CD14-positive monocyte (primary cell): Measurements from ENCODE around the gene DMBT1. TPM values are rescaled to one million over a fixed set of nuclear protein-coding genes. Genes with fewer than 3 reads are reported as not detected.

ENCODE experiments used
- DNase-seq, 3 donors: peaks; one replicate each; pipeline ENCODE4 v3.0.0-alpha.2; 2011 to 2022
- H2AFZ ChIP-seq: 2 replicates; pipeline ENCODE4 v1.6.0; 2012; ENCODE audit warnings: mild to moderate bottlenecking, low read depth, low read length, inconsistent platforms; ENCODE audit not compliant: insufficient read depth, poor library complexity, severe bottlenecking
- H3K27ac ChIP-seq, 2 donors: 1 replicate in 1 of 2; 2 replicates in 1 of 2; pipeline ENCODE4 v1.5.1; 2012 to 2013; ENCODE audit warnings: low read length in 2 of 2, control low read depth in 1 of 2, inconsistent platforms in 1 of 2, low read depth in 1 of 2, mild to moderate bottlenecking in 1 of 2
- H3K27me3 ChIP-seq, 2 donors: one replicate each; pipeline versions ENCODE4 v1.6.0 to v1.6.1; 2011 to 2013; ENCODE audit warnings: low read length in 2 of 2; ENCODE audit not compliant: control insufficient read depth in 2 of 2, insufficient read depth in 2 of 2
- H3K36me3 ChIP-seq, 2 donors: replicated peaks in 1 of 2; 1 replicate in 1 of 2; 2 replicates in 1 of 2; pipeline versions ENCODE4 v1.5.1 to v1.6.1; 2012 to 2013; ENCODE audit warnings: low read length in 2 of 2, control low read depth in 1 of 2, inconsistent platforms in 1 of 2, mild to moderate bottlenecking in 1 of 2; ENCODE audit not compliant: insufficient read depth in 2 of 2, control insufficient read depth in 1 of 2
- H3K4me1 ChIP-seq, 2 donors: 1 replicate in 1 of 2; 2 replicates in 1 of 2; pipeline versions ENCODE4 v1.5.1 to v1.6.1; 2012 to 2013; ENCODE audit warnings: low read length in 2 of 2, control low read depth in 1 of 2, inconsistent platforms in 1 of 2, mild to moderate bottlenecking in 1 of 2, moderate library complexity in 1 of 2; ENCODE audit not compliant: insufficient read depth in 2 of 2, control insufficient read depth in 1 of 2
- H3K4me2 ChIP-seq: replicated peaks from 2 replicates; pipeline ENCODE3; 2012; ENCODE audit warnings: low read length, moderate library complexity, mild to moderate bottlenecking; ENCODE audit not compliant: poor library complexity, severe bottlenecking; ENCODE audit errors: extremely low read depth
- H3K4me3 ChIP-seq, 3 experiments: fragments of 200-600 bp in 1 of 3; sonication (generic) in 1 of 3; replicated peaks in 1 of 3; 1 replicate in 2 of 3; 2 replicates in 1 of 3; pipeline ENCODE4 v1.5.1; 2011 to 2013; ENCODE audit warnings: low read length in 3 of 3, mild to moderate bottlenecking in 3 of 3, control low read depth in 2 of 3, low read depth in 2 of 3, inconsistent platforms in 1 of 3, moderate library complexity in 1 of 3
- H3K79me2 ChIP-seq: 2 replicates; pipeline ENCODE4 v1.6.0; 2012; ENCODE audit warnings: mild to moderate bottlenecking, control low read depth, inconsistent platforms, low read length, moderate library complexity; ENCODE audit not compliant: insufficient read depth
- H3K9ac ChIP-seq: 2 replicates; pipeline ENCODE4 v1.6.0; 2017; ENCODE audit warnings: low read length, mild to moderate bottlenecking; ENCODE audit not compliant: insufficient read depth, poor library complexity, severe bottlenecking
- H3K9me3 ChIP-seq, 2 donors: replicated peaks in 1 of 2; 1 replicate in 1 of 2; 2 replicates in 1 of 2; pipeline versions ENCODE4 v1.5.1 to v1.6.1; 2012 to 2013; ENCODE audit warnings: low read length in 2 of 2, control low read depth in 1 of 2; ENCODE audit not compliant: control insufficient read depth in 1 of 2, insufficient read depth in 1 of 2
- H4K20me1 ChIP-seq: 2 replicates; pipeline ENCODE4 v1.6.0; 2012; ENCODE audit warnings: mild to moderate bottlenecking, low read length, control low read depth, moderate library complexity; ENCODE audit not compliant: insufficient read depth
- H3K27ac Mint-ChIP-seq, 7 donors: one replicate each; pipeline ENCODE4 v1.8.0; 2020; ENCODE audit warnings: mild to moderate bottlenecking in 7 of 7, mixed read lengths in 7 of 7, moderate library complexity in 6 of 7, inconsistent platforms in 2 of 7
- H3K27me3 Mint-ChIP-seq, 3 donors: one replicate each; pipeline ENCODE4 v1.8.0; 2021 to 2022; ENCODE audit warnings: low read depth in 3 of 3, mild to moderate bottlenecking in 3 of 3, mixed read lengths in 3 of 3, moderate library complexity in 3 of 3, inconsistent platforms in 1 of 3
- H3K36me3 Mint-ChIP-seq, 2 donors: one replicate each; pipeline ENCODE4 v1.8.0; 2020; ENCODE audit warnings: mixed read lengths in 2 of 2, inconsistent platforms in 1 of 2, mild to moderate bottlenecking in 1 of 2
- H3K4me1 Mint-ChIP-seq: one replicate; pipeline ENCODE4 v1.8.0; 2020; ENCODE audit warnings: mild to moderate bottlenecking, mixed read lengths
- H3K4me3 Mint-ChIP-seq, 2 donors: one replicate each; pipeline ENCODE4 v1.8.0; 2020; ENCODE audit warnings: mild to moderate bottlenecking in 2 of 2, mixed read lengths in 2 of 2, moderate library complexity in 1 of 2
- H3K9me3 Mint-ChIP-seq, 7 donors: one replicate each; pipeline ENCODE4 v1.8.0; 2020 to 2022; ENCODE audit warnings: mixed read lengths in 7 of 7, mild to moderate bottlenecking in 6 of 7, moderate library complexity in 6 of 7, inconsistent platforms in 2 of 7
- CTCF ChIP-seq: fragments of 200-600 bp; IDR thresholded peaks from one replicate; pipeline ENCODE4 v1.8.0; 2022; ENCODE audit warnings: antibody characterized with exemption, mild to moderate bottlenecking
- WGBS: methylation state at CpG from one replicate; pipeline ENCODE4 v1.1.5; 2013; ENCODE audit warnings: missing lambda C conversion rate; ENCODE audit not compliant: insufficient coverage; 5-methylcytosine and 5-hydroxymethylcytosine counted together
- intact Hi-C, 2 donors: fragments of 100-400 bp; cut with micrococcal nuclease; formaldehyde crosslinking; loops; one replicate each; pipeline versions ENCODE4 v1.15.0 to v1.15.1; 2023
- polyA plus RNA-seq, 3 donors: library from polyadenylated mRNA; depleted of rRNA in 1 of 3; unstranded in 2 of 3; stranded (reverse) in 1 of 3; fragments of 300-500 nt in 2 of 3; fragments of >200 nt in 1 of 3; fragmentation: Illumina TruSeq in 2 of 3; gene quantifications; 1 replicate in 2 of 3; 2 replicates in 1 of 3; pipeline ENCODE4 v1.2.3, GENCODE V29; 2012 to 2021

The DMBT1 gene
- polyA plus RNA-seq, 3 donors = not detected

GRCh38 chr10:122566632-122567031 lies 6.1 kb downstream of the DMBT1 start:
- Histone ChIP-seq H3K4me3 (no peak overlapping the region), H3K9ac (no peak overlapping the region), H3K36me3 (no peaks in the 10 kb centered on the region), H2AFZ (no peak overlapping the region), H4K20me1 (no peaks in the 10 kb centered on the region), H3K79me2 (no peaks in the 10 kb centered on the region), H3K27me3 (peaks cover 11 to 14% of the 10 kb centered on the region in 2 donors), H3K4me2 (no peak overlapping the region), H3K4me1 (no peaks in the 10 kb centered on the region), H3K27ac (no peak overlapping the region), H3K9me3 (no peaks in the 10 kb centered on the region)
- intact Hi-C loops = loop anchor here (5.0 to 10.0 kb wide), 3 partner anchors 132 to 272 kb away; no protein-coding TSS in a partner anchor
- no peak for DNase-seq
- Mint-ChIP-seq H3K36me3 (no peaks in the 10 kb centered on the region), H3K27me3 (peaks cover 18 to 26% (median 18%) of the 10 kb centered on the region in 3 donors), H3K27ac (no peak overlapping the region), H3K4me1 (peaks cover 4% of the 10 kb centered on the region), H3K4me3 (no peak overlapping the region), H3K9me3 (no peaks in the 10 kb centered on the region)
- TF ChIP-seq CTCF = no peak
- WGBS = no CpG with 5 or more reads among the region's 1 CpG

- no peak overlapping the region for H3K27ac ChIP-seq
- no peak overlapping the region for H3K4me2 ChIP-seq
- H3K27ac Mint-ChIP-seq = no peak overlapping the region
- no peaks in the 10 kb centered on the region for H3K9me3 ChIP-seq
- intact Hi-C loops = loop anchor here (5.0 to 10.0 kb wide), 3 partner anchors 132 to 272 kb away; no protein-coding TSS in a partner anchor
- H3K4me3 ChIP-seq = no peak overlapping the region
- H3K36me3 ChIP-seq = no peaks in the 10 kb centered on the region
- peak in 1 of 3 donors; percentile 9 for DNase-seq
- peak; percentile 59 for TF ChIP-seq CTCF
- H3K79me2 ChIP-seq = no peaks in the 10 kb centered on the region
- H4K20me1 ChIP-seq = no peaks in the 10 kb centered on the region
- peaks cover 4% of the 10 kb centered on the region for H3K4me1 Mint-ChIP-seq
- H3K4me3 Mint-ChIP-seq = no peak overlapping the region
- H3K9ac ChIP-seq = no peak overlapping the region
- no peak overlapping the region for H2AFZ ChIP-seq
- peaks cover 13 to 21% (median 15%) of the 10 kb centered on the region in 3 donors for H3K27me3 Mint-ChIP-seq
- peaks cover 0 to under 1% (median 0%) of the 10 kb centered on the region in 7 donors for H3K9me3 Mint-ChIP-seq
- peaks cover 10 to 14% of the 10 kb centered on the region in 2 donors for H3K27me3 ChIP-seq
- WGBS = 52% methylated on average over 5 of the region's 5 CpGs
- H3K36me3 Mint-ChIP-seq = no peaks in the 10 kb centered on the region
- no peaks in the 10 kb centered on the region for H3K4me1 ChIP-seq
These were observed 6.6 kb downstream of the DMBT1 start for GRCh38 chr10:122567056-122567660.
